NCI-H2107 treated with DMSO at 0.1 percent for 48 hours (cell line): ENCODE results near the gene SVEP1.

Experiments used
- DNase-seq: peaks from one replicate; lab custom pipeline; 2025; ENCODE audit not compliant: unreplicated experiment; lab: John Stamatoyannopoulos, UW

Gene SVEP1

DNA sequence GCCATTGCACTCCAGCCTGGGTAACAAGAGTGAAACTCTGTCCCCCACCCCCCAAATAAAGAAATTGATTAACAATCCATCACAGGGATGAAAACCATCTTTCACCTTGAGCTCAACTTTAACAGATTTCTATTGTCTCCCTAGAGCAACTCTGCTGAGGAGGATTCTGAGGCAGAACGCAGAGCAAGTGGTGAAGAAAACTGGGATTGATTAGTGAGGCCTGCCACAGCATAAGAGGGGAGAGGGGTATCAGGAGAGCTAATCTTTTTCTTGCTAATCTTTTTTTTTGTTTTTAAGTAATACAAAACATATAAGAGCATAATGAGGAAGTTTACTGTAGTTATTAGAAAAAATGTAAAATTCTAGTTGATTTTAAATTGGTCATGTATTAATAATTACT is 250.8 kb downstream of the SVEP1 start:
- no peak for DNase-seq

DNA sequence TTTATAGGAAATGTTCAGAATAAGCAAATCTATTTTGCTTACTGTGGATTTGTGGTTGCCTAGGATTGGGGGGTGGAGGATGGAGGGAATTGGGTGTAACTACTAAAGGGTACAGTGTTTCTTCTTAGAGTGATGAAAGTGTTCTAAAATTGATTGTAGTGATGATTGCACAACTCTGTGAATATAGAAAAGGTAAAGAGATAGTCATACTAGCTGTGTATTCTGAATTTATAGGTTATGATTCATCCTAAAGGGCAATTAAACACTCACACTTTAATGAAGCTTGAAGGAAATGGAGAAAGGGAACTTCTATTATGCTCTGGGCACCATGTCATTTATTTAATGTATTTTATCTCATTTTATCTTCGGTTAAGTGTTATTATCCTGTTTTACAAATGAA is 251.8 kb downstream of the SVEP1 start:
- no peak for DNase-seq

DNA sequence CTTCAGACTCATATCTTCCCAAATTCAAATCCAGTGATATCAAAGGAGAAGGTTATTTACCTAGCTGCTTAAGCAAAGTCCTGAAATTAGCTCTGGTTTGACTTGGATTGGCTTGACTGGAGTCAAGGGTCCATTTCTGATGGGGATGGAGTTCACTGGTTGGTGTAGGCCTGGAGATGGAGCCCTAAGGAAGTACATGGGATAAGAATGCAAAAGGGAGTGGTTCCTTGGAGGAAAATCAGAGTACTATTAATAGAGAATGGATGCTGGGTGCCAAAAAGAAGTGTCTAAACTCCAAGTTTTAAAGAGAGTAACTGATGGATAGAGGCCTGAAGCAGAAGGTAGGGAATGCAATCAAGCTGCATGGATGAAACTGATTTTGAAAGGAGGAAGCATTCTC is 255.7 kb downstream of the SVEP1 start:
- DNase-seq = no peak

DNA sequence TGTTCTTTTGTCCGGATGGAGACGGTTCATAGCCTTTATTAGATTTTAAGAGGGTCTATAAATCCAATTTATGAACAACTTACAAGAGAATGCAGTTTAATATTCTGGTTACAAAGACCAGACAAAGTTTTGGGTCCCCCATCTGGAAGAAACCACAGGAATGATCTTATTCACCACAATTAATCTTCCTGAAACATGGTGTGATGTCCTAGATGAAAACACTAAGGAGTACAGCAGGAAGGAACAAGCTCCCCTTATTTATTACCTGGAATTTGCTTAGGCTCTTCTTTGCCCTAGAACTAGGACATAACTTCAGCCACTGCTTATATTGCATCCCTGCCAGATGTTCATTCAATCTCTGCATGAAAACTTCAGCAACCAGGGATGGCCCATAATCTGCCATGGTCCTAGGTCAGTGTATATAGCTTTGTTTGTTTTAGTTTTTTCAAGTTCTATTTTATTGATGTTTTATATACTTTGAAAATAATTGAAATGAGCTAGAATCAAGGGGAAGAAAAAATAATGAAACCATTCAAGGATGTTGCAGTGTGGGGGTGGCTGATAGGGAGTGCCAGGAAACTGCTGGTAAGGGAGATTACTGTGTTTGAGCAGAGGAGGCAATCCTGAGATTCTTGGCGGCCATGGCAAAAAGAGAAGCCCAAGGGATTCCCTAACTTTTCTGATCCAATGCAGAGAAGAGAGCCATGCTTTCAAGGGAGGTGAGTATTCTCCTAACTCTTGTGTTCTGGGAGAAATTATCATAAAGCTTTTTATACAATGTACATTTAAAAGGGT is 258.7 kb downstream of the SVEP1 start:
- DNase-seq = no peak

DNA sequence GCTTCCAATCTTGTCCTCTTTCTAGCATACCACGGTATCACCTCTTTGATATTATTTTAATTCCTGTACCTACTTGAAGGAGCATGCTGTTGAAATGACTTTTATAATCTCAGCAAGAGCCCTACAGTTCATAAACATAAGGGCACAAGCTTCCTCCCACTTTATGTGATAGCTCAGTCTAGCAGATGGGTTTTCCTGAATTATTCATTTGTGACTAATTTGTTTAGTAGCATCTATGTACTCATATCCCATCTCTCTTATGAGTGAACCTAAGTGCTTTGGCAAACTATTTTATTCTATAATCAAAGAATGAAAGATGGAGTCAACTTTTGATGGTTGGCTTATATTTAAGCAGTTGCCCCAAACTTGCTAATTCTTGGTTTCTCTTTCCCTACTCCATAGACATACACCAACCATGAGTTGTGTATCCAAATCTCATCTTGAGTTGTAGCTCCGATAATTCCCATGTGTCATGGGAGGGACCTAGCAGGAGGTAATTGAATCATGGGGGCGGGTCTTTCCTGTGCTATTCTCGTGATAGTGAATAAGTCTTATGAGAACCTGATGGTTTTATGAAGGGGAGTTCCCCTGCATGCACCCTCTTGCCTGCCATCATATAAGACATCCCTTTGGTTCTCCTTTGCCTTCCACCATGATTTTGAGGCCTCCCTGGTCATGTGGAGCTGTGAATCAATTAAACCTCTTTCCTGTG is 259.6 kb downstream of the SVEP1 start:
- DNase-seq = no peak

DNA sequence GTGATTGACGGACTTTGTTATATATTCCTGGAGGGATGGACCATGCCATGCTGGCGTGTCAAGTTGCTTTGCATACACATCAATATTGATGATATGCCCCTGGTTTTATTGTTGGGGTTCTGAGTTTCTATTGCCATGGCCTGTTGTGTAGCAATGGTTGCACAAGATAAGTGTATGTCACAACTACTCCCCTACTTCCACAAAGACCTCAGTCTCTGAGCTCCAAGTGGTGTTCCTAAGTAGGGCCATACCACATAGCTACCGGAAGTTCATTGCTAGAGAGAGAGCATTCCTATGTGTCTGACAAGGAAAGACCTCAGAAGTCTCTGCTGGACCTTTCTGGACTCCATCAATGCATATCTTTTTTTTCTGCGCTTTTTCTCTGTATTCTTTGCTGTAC is 261.6 kb downstream of the SVEP1 start:
- DNase-seq = no peak

DNA sequence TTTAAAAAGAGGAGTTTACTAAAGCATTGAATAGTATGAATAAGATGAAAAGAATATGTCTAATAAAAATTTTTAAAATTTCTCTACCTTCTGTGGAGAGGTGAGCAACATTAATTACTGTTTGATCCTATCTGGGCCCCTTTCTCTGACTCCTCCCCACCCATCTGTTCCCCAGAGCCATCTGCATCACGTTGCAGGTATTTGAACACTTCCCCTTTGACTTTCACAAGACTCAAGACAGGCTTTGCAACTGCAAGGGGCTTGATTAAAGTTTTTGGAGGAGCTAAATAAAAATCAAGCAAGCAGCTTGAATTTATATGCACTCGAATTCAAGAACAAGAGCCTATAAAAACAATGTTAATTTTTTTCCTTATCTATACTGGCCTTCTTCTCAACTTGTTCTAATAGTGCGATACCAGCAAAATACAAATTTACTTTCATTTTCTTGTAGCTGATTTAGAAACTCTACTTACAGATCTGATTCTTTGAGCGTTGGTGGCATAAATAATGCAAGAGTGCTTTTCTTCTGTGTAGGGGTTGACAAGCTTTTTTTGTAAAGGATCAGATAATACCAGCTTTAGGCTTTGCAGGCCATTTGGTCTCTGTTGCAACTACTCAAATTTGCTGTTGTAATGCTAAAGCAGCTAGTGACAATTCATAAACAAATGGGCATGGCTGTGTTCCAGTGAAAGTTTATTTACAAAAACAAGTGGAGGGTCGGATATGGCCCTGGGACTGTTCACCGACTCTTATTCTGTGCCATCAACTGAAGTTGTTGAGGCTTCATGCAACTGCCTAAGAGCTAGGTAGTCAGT is 263.1 kb downstream of the SVEP1 start:
- DNase-seq = no peak
